HEK293 (cell line): ENCODE measurements around the gene CNIH3.

Source experiments
- CTCF ChIA-PET: fragments of 350-600 bp; formaldehyde crosslinking; extraction: SDS; loops from one replicate; lab custom pipeline; 2021; ENCODE audit warnings: antibody characterized with exemption; lab: Yijun Ruan, JAX
- POLR2A ChIA-PET: fragments of 300-600 bp; formaldehyde crosslinking; extraction: SDS; loops from one replicate; lab custom pipeline; 2020; ENCODE audit warnings: antibody characterized with exemption, inconsistent platforms; lab: Yijun Ruan, JAX
- H3K27ac ChIP-seq: fragments of 200-500 bp; sonication (Bioruptor generic); 2 replicates; pipeline ENCODE4 v1.5.1; 2014; ENCODE audit warnings: low read depth, low read length, control low read depth, inconsistent platforms; ENCODE audit errors: extremely low read depth
- H3K36me3 ChIP-seq, 2 experiments: fragments of 200-500 bp in 1 of 2; sonication (Bioruptor generic) in 1 of 2; 1 replicate in 1 of 2; 2 replicates in 1 of 2; pipeline ENCODE4 v1.5.1; 2014 to 2017; ENCODE audit warnings: inconsistent platforms in 2 of 2, low read length in 2 of 2; ENCODE audit not compliant: control insufficient read depth in 2 of 2, insufficient read depth in 1 of 2
- H3K4me1 ChIP-seq: fragments of 200-500 bp; sonication (Bioruptor generic); 2 replicates; pipeline ENCODE4 v1.5.1; 2014; ENCODE audit warnings: mild to moderate bottlenecking, low read length, inconsistent platforms; ENCODE audit not compliant: control insufficient read depth, insufficient read depth
- H3K4me3 ChIP-seq: 2 replicates; pipeline ENCODE4 v1.5.1; 2011; ENCODE audit warnings: low read depth, mild to moderate bottlenecking, control low read depth, low read length, moderate library complexity
- H3K9me3 ChIP-seq: fragments of 200-500 bp; sonication (Bioruptor generic); 2 replicates; pipeline ENCODE4 v1.5.1; 2014; ENCODE audit warnings: low read depth, low read length, inconsistent platforms; ENCODE audit not compliant: control insufficient read depth, insufficient read depth
- PATZ1 ChIP-seq: fragments of 450-650 bp; formaldehyde crosslinking; IDR thresholded peaks from 2 replicates; pipeline ENCODE4 v1.5.1; 2016; ENCODE audit warnings: missing biosample characterization, missing genetic modification characterization
- SCRT2 ChIP-seq: fragments of 450-650 bp; formaldehyde crosslinking; IDR thresholded peaks from 2 replicates; pipeline ENCODE4 v1.5.1; 2016; ENCODE audit warnings: missing biosample characterization, missing genetic modification characterization
- ZBTB11 ChIP-seq: fragments of 450-650 bp; formaldehyde crosslinking; conservative IDR thresholded peaks from 2 replicates; pipeline ENCODE4 v1.5.1; 2016; ENCODE audit warnings: low read depth, missing biosample characterization, missing genetic modification characterization
- ZBTB26 ChIP-seq: fragments of 450-650 bp; formaldehyde crosslinking; optimal IDR thresholded peaks from 2 replicates; pipeline ENCODE3; 2016; ENCODE audit warnings: missing biosample characterization, mild to moderate bottlenecking, missing genetic modification characterization
- ZNF138 ChIP-seq: fragments of 450-650 bp; formaldehyde crosslinking; IDR thresholded peaks from 2 replicates; pipeline ENCODE4 v1.5.1; 2016; ENCODE audit warnings: missing biosample characterization, missing genetic modification characterization, borderline replicate concordance
- ZNF280D ChIP-seq: fragments of 450-650 bp; formaldehyde crosslinking; IDR thresholded peaks from 2 replicates; pipeline ENCODE4 v1.5.1; 2016; ENCODE audit warnings: missing biosample characterization, missing genetic modification characterization
- ZNF521 ChIP-seq: fragments of 450-650 bp; formaldehyde crosslinking; IDR thresholded peaks from 2 replicates; pipeline ENCODE4 v1.5.1; 2017; ENCODE audit warnings: missing biosample characterization, mild to moderate bottlenecking, missing genetic modification characterization
- ZNF621 ChIP-seq: fragments of 450-650 bp; formaldehyde crosslinking; IDR thresholded peaks from 2 replicates; pipeline ENCODE4 v1.5.1; 2017; ENCODE audit warnings: missing biosample characterization, missing genetic modification characterization

CNIH3 gene

GRCh38 chr1:224789311-224789710 is 173.2 kb downstream of the CNIH3 start:
- CTCF ChIA-PET = interaction anchor here (0.6 to 1.0 kb wide), 4 partner anchors 55 to 134 kb away, joined by 3 to 4 read pairs (median 3); no protein-coding TSS in a partner anchor
- no peak overlapping the region for H3K4me3 ChIP-seq
- no peak overlapping the region for H3K27ac ChIP-seq
- no peaks in the 10 kb centered on the region for H3K36me3 ChIP-seq
- H3K9me3 ChIP-seq = no peaks in the 10 kb centered on the region
- POLR2A ChIA-PET = no interaction called here
- no peaks in the 10 kb centered on the region for H3K4me1 ChIP-seq
- TF ChIP-seq ZNF621 (tag by site-specific recombination) = no peak
- TF ChIP-seq PATZ1 (tag by site-specific recombination) = no peak
- TF ChIP-seq ZNF280D (tag by site-specific recombination) = no peak
- peak; percentile 54; the same call in 1 of the 2 replicates for TF ChIP-seq SCRT2 (tag by site-specific recombination)
- no peak for TF ChIP-seq ZNF521 (tag by site-specific recombination)
- TF ChIP-seq ZBTB26 (tag by site-specific recombination) = no peak
- TF ChIP-seq ZNF138 (tag by site-specific recombination) = no peak
- no peak for TF ChIP-seq ZBTB11 (tag by site-specific recombination)
